GM21528 (cell line): ENCODE measurements around the gene CTDSP1.
A peak's percentile ranks its signal among the peaks of the same experiment; 100 is the strongest.

Experiments
- ATAC-seq: cut with Tn5 transposase; IDR thresholded peaks from one replicate; pipeline ENCODE4 v1.9.1; 2021; ENCODE audit warnings: mild to moderate bottlenecking, moderate library complexity; ENCODE audit not compliant: unreplicated experiment, low FRiP score

Gene CTDSP1

DNA sequence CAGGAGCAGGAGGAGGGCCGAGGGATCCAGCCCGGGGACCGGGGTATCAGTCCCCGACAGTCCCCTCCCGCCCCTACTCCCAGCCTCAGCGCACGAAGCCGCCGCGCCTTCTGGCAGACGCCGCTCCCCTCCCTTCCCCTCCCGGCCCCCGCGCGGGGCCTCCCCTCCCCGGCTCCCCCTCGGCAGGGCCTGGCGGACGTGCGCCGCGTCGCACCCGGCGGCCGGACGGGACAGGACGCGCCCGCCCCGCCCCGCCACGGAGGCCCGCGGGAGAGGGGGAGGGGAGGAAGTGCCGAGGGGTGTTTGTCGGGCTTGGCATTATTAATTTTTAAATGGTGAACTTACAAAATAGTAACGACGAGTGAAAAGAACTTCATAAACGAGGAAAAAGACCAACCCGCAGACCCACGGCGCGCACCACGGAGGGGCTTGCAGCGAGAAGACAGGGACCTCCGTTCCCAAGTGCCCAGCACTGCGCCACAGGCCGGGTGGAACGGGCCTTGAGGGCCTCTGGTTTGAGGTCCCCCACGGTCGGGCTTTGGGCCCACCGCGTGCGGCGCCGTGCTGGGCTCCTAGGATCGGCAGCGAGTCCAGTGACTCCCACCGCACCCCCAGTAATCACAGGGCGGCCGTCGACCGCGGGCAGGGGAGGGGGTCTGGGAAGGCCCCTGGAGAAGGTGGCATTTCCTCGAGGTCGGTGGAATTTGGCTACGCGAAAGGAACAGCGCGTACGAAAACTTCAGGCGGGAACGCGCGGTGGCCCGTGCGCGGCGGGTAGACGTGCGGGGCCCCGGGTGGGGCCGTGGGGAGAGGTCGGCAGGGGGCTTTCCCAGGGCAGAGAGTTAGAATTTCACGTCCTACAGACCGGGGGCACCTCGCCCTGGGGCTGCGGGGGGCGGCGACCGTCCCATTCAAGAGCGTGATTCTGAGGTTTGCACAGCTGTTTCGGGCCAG, 954 bp upstream of the CTDSP1 start:
- ATAC-seq, result peak; percentile 22

DNA sequence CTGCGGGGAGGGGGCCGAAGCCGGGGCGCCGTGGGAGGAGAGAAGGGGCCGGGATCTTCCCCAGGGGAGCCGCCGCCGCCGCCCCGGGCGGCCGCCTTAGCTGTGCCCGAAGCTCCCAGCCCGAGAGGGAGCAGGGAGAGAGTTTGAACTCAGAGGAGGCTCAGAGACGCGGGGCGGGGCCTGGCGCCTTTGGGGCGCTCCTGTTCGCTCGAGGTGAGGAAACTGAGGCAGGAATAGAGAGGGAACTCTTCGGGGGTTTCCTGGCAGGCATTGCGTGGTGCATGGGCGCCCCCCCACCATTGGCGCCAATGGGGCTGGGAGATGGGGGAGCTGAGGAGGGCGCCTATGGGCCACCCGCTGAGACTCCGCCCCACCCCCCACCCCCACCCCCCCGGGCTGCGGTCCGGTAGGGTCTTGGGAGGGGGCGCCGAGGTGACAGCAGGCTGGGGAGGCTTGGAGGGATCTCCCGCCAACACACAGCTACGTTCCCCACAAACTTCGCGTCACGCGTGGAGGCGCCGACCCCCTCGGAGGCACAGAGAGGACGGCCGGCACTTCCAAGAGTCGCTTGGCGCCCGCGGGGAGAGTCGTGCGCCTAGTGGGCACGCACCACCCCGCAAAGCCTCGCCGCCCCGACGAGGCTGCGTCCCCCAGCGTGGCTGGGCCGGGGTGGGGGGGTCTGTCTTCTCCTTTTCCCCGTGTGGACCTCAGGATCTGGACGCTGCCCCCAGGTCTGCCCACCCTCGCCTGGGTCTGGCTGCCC, 680 bp downstream of the CTDSP1 start:
- ATAC-seq, result no peak

GRCh38 chr2:218400930-218401881, 1.5 kb downstream of the CTDSP1 start:
- ATAC-seq, result no peak

DNA sequence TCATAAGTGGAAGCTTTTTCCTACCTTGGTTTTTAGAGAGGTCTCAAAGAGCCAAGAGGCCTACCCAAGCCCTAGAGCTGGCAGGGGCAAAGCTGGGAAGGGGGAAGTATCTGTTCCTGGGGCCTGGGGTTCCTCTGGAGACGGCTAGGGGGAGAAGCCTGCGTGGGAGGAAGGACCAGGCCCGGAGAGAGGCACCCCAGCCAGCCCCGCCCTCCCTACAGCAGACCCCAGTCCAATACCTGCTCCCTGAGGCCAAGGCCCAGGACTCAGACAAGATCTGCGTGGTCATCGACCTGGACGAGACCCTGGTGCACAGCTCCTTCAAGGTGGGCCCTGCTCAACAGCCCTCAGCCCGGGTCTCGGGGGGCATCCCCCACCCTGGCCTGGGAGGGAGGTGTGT, 2.2 kb downstream of the CTDSP1 start:
- ATAC-seq, result no peak

GRCh38 chr2:218402491-218402901, 2.8 kb downstream of the CTDSP1 start:
- ATAC-seq, result no peak

- no peak for ATAC-seq
Observed at GRCh38 chr2:218402911-218403411, 3.3 kb downstream of the CTDSP1 start.

- no peak for ATAC-seq
Observed at GRCh38 chr2:218403810-218404209, 4.1 kb downstream of the CTDSP1 start.

GRCh38 chr2:218404351-218405085, 4.8 kb downstream of the CTDSP1 start:
- ATAC-seq, result no peak

GRCh38 chr2:218405086-218405745, 5.5 kb downstream of the CTDSP1 start:
- peak; percentile 2 for ATAC-seq

- peak; percentile 7 for ATAC-seq
Observed at GRCh38 chr2:218405746-218406208, 6.1 kb downstream of the CTDSP1 start.

DNA sequence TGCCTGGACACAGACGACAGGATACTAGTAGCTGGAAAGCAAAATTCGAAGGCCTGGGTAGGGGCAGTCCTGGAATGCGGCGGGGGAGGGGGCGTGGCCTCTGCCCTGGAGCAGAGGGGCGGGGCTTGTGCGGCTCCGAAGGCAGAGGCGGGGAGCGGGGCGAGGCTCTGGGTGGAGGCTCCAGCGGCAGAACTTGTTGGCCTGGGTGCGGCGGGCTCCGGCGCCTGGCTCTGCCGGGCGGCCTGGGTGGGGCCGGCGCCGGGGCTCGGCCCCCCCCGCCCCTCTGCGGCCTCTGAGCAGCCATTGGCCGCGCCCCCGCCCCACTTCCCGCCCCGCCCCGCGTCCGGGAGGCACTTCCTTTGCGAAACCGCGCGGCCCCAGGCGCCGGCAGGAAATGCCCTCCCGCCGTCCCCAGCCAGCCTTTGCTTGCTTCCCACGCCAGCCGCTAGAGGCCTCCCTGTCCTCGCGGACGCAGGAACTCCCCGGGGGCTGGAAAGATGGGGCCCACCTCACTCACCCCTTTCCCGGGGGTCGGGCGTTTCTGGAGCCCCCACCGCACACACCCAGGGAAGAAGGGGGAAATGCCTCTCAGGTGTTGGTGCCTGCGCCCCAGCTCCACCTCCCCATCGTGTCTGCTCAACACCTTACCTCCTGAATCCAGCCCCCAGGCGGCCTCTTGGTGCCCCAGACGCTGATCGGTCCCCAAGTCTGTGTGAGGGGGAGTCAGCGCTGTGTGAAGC, 6.7 kb downstream of the CTDSP1 start:
- peak; percentile 67 for ATAC-seq

- peak; percentile 13 for ATAC-seq
Observed at GRCh38 chr2:218406949-218407618, 7.4 kb downstream of the CTDSP1 start.

GRCh38 chr2:218407717-218408116, 8.0 kb downstream of the CTDSP1 start:
- ATAC-seq, result no peak

- ATAC-seq, result no peak
Observed at GRCh38 chr2:218418321-218418716, 18.7 kb downstream of the CTDSP1 start.

DNA sequence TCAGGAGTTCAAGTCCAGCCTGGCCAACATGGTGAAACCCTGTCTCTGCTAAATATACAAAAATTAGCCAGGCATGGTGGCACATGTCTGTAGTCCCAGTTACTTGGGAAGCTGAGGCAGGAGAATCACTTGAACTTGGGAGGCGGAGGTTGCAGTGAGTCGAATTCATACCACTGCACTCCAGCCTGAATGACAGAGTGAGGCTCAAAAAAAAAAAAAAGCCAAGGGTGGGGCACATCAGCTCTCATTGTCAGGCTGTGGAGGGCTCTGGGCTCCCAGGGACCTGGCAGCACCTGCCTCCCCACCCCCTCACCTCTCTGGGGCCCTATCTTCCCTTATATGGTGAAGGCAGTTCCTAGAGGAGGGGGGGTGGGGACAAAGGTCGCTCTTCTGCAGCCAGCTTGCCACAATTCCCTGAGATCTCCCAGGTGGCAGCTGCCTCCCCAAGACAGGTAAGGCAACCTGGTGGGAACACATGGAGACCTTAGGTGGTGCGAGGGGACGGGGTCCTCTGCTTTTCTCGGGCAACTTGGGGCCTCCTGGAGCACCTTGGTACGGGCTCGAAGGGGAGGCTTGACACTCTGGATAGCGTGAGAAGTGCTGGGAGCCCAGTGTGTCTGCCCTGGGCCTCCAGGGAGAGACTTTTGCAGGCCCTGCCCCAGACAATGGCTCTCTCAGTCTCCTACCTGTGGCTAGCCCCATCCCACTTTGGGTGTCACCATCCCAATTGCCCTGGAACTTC, 19.2 kb downstream of the CTDSP1 start, which contains the start of gene VIL1:
Gene VIL1, plus strand, starts transcription at position 407 of the 742 bp plus-strand sequence. CDS start 4,656 bp downstream, outside the sequence.
- no peak for ATAC-seq

DNA sequence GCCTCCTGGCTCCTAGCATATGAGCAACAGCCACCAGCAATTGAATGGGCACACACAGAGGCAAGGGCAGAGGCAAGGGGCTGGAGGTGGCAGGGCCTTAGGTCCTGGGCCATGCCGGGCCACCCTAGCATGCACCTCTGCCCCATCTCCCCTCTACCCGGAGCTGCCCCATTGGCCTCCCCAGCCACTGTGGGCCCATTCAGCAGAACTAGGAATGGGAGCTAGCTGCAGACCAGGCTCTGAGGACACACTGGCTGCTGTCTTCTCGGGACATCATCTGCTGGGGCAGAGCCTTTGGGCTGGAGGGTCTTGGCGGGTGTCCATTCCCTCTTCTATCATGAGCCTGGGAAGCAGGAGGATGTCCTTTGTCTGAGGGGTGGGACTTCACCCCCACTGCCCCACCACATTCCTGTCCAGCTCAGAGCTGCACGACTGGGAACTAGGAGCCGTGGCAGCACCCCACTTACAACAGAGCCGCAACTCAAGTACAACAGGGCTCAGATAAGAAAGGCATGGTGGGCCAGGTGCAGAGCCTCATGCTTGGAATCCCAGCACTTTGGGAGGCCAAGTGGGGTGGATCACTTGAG, 20.1 kb downstream of the CTDSP1 start:
- ATAC-seq, result no peak
